Stomach (tissue), 9 donors: ENCODE data around the gene PKNOX2. TPM values are rescaled to one million over a fixed set of nuclear protein-coding genes. Genes with fewer than 3 reads are reported as not detected.

ENCODE experiments used
- DNase-seq, 2 donors: peaks; one replicate each; pipeline versions ENCODE4 v3.0.0 to v3.0.0-alpha.2; 2013 to 2019
- H3K27ac ChIP-seq, 5 donors: fragments of 200-600 bp in 4 of 5; sonication (generic) in 4 of 5; one replicate each; pipeline ENCODE4 v1.5.1; 2013 to 2019; ENCODE audit warnings: mild to moderate bottlenecking in 1 of 5, moderate library complexity in 1 of 5
- H3K27me3 ChIP-seq, 3 donors: fragments of 200-600 bp; sonication (generic); one replicate each; pipeline ENCODE4 v1.5.1; 2017 to 2019; ENCODE audit warnings: mixed run types in 1 of 3
- H3K36me3 ChIP-seq, 4 donors: fragments of 200-600 bp; sonication (generic); 1 replicate in 3 of 4; 2 replicates in 1 of 4; pipeline ENCODE4 v1.5.1; 2016 to 2019
- H3K4me1 ChIP-seq, 4 donors: fragments of 200-600 bp; sonication (generic); one replicate each; pipeline ENCODE4 v1.5.1; 2016 to 2019
- H3K4me3 ChIP-seq, 4 donors: fragments of 200-600 bp; sonication (generic) in 3 of 4; one replicate each; pipeline ENCODE4 v1.5.1; 2016 to 2019; ENCODE audit warnings: mild to moderate bottlenecking in 1 of 4
- H3K9me3 ChIP-seq, 4 donors: fragments of 200-600 bp; sonication (generic); one replicate each; pipeline ENCODE4 v1.5.1; 2016 to 2019
- CTCF ChIP-seq, 7 experiments: fragments of 450-650 bp in 4 of 7; fragments of 200-600 bp in 3 of 7; sonication (generic) in 3 of 7; IDR thresholded peaks; one replicate each; pipeline ENCODE4 v1.5.1; 2016 to 2019; ENCODE audit warnings: antibody characterized with exemption in 7 of 7, control low read depth in 2 of 7, mild to moderate bottlenecking in 1 of 7
- EP300 ChIP-seq: sonication (generic); formaldehyde crosslinking; IDR thresholded peaks from one replicate; pipeline ENCODE4 v1.6.1; 2017; ENCODE audit warnings: antibody characterized with exemption
- POLR2A ChIP-seq, 4 donors: fragments of 450-650 bp; IDR thresholded peaks; one replicate each; pipeline ENCODE4 v1.6.1; 2016; ENCODE audit warnings: antibody characterized with exemption in 4 of 4, control low read depth in 2 of 4, mild to moderate bottlenecking in 1 of 4, moderate library complexity in 1 of 4
- POLR2AphosphoS5 ChIP-seq, 3 donors: sonication (generic); formaldehyde crosslinking; IDR thresholded peaks; one replicate each; pipeline ENCODE4 v1.6.1; 2016; ENCODE audit warnings: antibody characterized with exemption in 3 of 3
- WGBS, 5 donors: extraction: QIAGEN DNeasy Blood & Tissue Kit in 3 of 5; methylation state at CpG; one replicate each; pipeline versions ENCODE4 v1.1.5 to v1.1.7; 2013 to 2018; 5-methylcytosine and 5-hydroxymethylcytosine counted together
- intact Hi-C: fragments of 100-400 bp; cut with DNase I; formaldehyde crosslinking; loops from one replicate; pipeline ENCODE4 v1.15.1; 2023; ENCODE audit warnings: low total_unique reads
- polyA plus RNA-seq, 3 donors: library from polyadenylated mRNA; stranded (reverse); fragments of 200-250 nt; gene quantifications; one replicate each; pipeline ENCODE4 v1.2.3, GENCODE V29; 2013
- total RNA-seq, 5 donors: library from RNA; depleted of rRNA; stranded (reverse); fragments of >200 nt; gene quantifications; one replicate each; pipeline versions ENCODE4 v1.1.0 to v1.2.3, GENCODE V29; 2014 to 2016
- donor health status: healthy with polysubstance abuse.
- donor health status: Bipolar disorder and iron deficiency.
- donor health status: healthy.

Gene PKNOX2
- total and polyA plus RNA-seq, 8 donors = 0.83 to 4.9 (median 2.3) TPM; not detected in 1

- 62 to 85% (median 69%) methylated on average over 1 of the region's 1 CpG for WGBS, 5 donors
- no peak for TF ChIP-seq CTCF (IDR thresholded peaks at IDR 0.05)
- TF ChIP-seq POLR2AphosphoS5 (IDR thresholded peaks at IDR 0.05) = no peak
- Histone ChIP-seq H3K27ac (no peak overlapping the region), H3K4me1 (no peaks in the 10 kb centered on the region), H3K27me3 (peaks cover 0 to 17% (median 0%) of the 10 kb centered on the region in 3 donors), H3K4me3 (no peak overlapping the region), H3K36me3 (no peaks in the 10 kb centered on the region), H3K9me3 (no peaks in the 10 kb centered on the region)
- intact Hi-C loops = no loop called here
- DNase-seq = no peak
Observed at GRCh38 chr11:125132071-125132470, 32.5 kb upstream of the PKNOX2 start.

GRCh38 chr11:125132596-125132995 is 32.0 kb upstream of the PKNOX2 start:
- Histone ChIP-seq H3K27ac (no peak overlapping the region), H3K27me3 (peaks cover 0 to 12% (median 0%) of the 10 kb centered on the region in 3 donors), H3K4me3 (no peak overlapping the region), H3K36me3 (no peaks in the 10 kb centered on the region), H3K9me3 (no peaks in the 10 kb centered on the region), H3K4me1 (no peaks in the 10 kb centered on the region)
- intact Hi-C loops = no loop called here
- TF ChIP-seq EP300 (no peak), POLR2AphosphoS5 (IDR thresholded peaks at IDR 0.05) (no peak), CTCF (IDR thresholded peaks at IDR 0.05) (no peak), POLR2A (IDR thresholded peaks at IDR 0.05) (no peak)
- no peak for DNase-seq
- WGBS, 5 donors = 79 to 87% (median 83%) methylated on average over 7 of the region's 7 CpGs

- intact Hi-C loops = no loop called here
- Histone ChIP-seq H3K4me3 (no peak overlapping the region), H3K36me3 (no peaks in the 10 kb centered on the region), H3K9me3 (no peaks in the 10 kb centered on the region), H3K4me1 (no peaks in the 10 kb centered on the region), H3K27me3 (peaks cover 0 to 33% (median 14%) of the 10 kb centered on the region in 3 donors), H3K27ac (no peak overlapping the region)
- DNase-seq = no peak
- no peak for TF ChIP-seq CTCF (IDR thresholded peaks at IDR 0.05)
- no peak for TF ChIP-seq POLR2AphosphoS5 (IDR thresholded peaks at IDR 0.05)
- TF ChIP-seq POLR2A (IDR thresholded peaks at IDR 0.05) = no peak
- no peak for TF ChIP-seq EP300
Observed at GRCh38 chr11:125136001-125136400, 28.6 kb upstream of the PKNOX2 start.

GRCh38 chr11:125138966-125139365 is 25.6 kb upstream of the PKNOX2 start:
- TF ChIP-seq CTCF (IDR thresholded peaks at IDR 0.05) (no peak), POLR2AphosphoS5 (IDR thresholded peaks at IDR 0.05) (no peak), POLR2A (IDR thresholded peaks at IDR 0.05) (no peak), EP300 (no peak)
- Histone ChIP-seq H3K36me3 (no peaks in the 10 kb centered on the region), H3K27me3 (peaks cover 0 to 45% (median 18%) of the 10 kb centered on the region in 3 donors), H3K9me3 (no peaks in the 10 kb centered on the region), H3K27ac (no peak overlapping the region), H3K4me1 (peaks cover 6 to 8% (median 7%) of the 10 kb centered on the region in 4 donors), H3K4me3 (no peak overlapping the region)
- no peak for DNase-seq
- 72 to 82% (median 81%) methylated on average over 8 of the region's 8 CpGs for WGBS, 5 donors
- intact Hi-C loops = no loop called here
